Type B pancreatic cell (in vitro differentiated cells): ENCODE measurements around the gene OR2AJ1. TPM values are rescaled to one million over a fixed set of nuclear protein-coding genes. Genes with fewer than 3 reads are reported as not detected.

ENCODE experiments used
- DNase-seq: peaks from one replicate; pipeline ENCODE4 v3.0.0; 2021; ENCODE audit warnings: mixed read lengths; ENCODE audit not compliant: unreplicated experiment; ENCODE audit errors: extremely low spot score
- H3K27ac Mint-ChIP-seq: 2 replicates; pipeline ENCODE4 v1.8.0; 2021; ENCODE audit warnings: mild to moderate bottlenecking, mixed read lengths
- H3K27me3 Mint-ChIP-seq: 2 replicates; pipeline ENCODE4 v1.8.0; 2021; ENCODE audit warnings: mixed read lengths
- H3K36me3 Mint-ChIP-seq: 2 replicates; pipeline ENCODE4 v1.8.0; 2021; ENCODE audit warnings: mixed read lengths
- H3K4me1 Mint-ChIP-seq: one replicate; pipeline ENCODE4 v1.8.0; 2021; ENCODE audit warnings: mixed read lengths; ENCODE audit not compliant: unreplicated experiment
- H3K4me3 Mint-ChIP-seq: 2 replicates; pipeline ENCODE4 v1.8.0; 2021; ENCODE audit warnings: mild to moderate bottlenecking, mixed read lengths
- H3K9me3 Mint-ChIP-seq: 2 replicates; pipeline ENCODE4 v1.8.0; 2021; ENCODE audit warnings: mixed read lengths
- CTCF ChIP-seq: fragments of 200-600 bp; sonication (generic); conservative IDR thresholded peaks from 2 replicates; pipeline ENCODE4 v1.5.0; 2021; ENCODE audit warnings: antibody characterized with exemption, mild to moderate bottlenecking
- total RNA-seq: library from RNA; stranded (reverse); gene quantifications from 2 replicates; pipeline ENCODE4 v1.2.1, GENCODE V29; 2021; ENCODE audit warnings: low replicate concordance

OR2AJ1 gene
- total RNA-seq, 1 donor from 2014 or later: not detected

GRCh38 chr1:247913786-247914185 is 10.9 kb upstream of the OR2AJ1 start:
- Mint-ChIP-seq H3K36me3 (no peaks in the 10 kb centered on the region), H3K9me3 (no peaks in the 10 kb centered on the region)
- no peak for TF ChIP-seq CTCF

GRCh38 chr1:247914941-247915662 is 9.6 kb upstream of the OR2AJ1 start:
- TF ChIP-seq CTCF: no peak
- no peaks in the 10 kb centered on the region for H3K4me1 Mint-ChIP-seq
- no peak overlapping the region for H3K27ac Mint-ChIP-seq
- no peak for DNase-seq
- H3K36me3 Mint-ChIP-seq: no peaks in the 10 kb centered on the region
- no peak overlapping the region for H3K4me3 Mint-ChIP-seq
- no peaks in the 10 kb centered on the region for H3K9me3 Mint-ChIP-seq
- H3K27me3 Mint-ChIP-seq: no peaks in the 10 kb centered on the region

More at GRCh38 chr1:247913786-247914185, 10.9 kb upstream of the OR2AJ1 start:
- Mint-ChIP-seq H3K27me3 (no peaks in the 10 kb centered on the region), H3K27ac (no peak overlapping the region), H3K4me3 (no peak overlapping the region), H3K4me1 (no peaks in the 10 kb centered on the region)
- DNase-seq: no peak

- Mint-ChIP-seq H3K4me1 (no peaks in the 10 kb centered on the region), H3K9me3 (no peaks in the 10 kb centered on the region), H3K4me3 (no peak within 1 kb of the TSS), H3K27me3 (no peaks in the 10 kb centered on the region), H3K27ac (no peak within 1 kb of the TSS), H3K36me3 (no peaks in the 10 kb centered on the region)
- no peak for TF ChIP-seq CTCF
- DNase-seq: no peak
These were observed 4.7 kb upstream of the OR2AJ1 start, which contains the start of gene OR2T8 for GRCh38 chr1:247919952-247920351. Gene OR2T8 (plus strand): TSS chr1:247920252. CDS start chr1:247921018, 766 bp downstream.

- no peak overlapping the region for H3K27ac Mint-ChIP-seq
- TF ChIP-seq CTCF: no peak
- DNase-seq: no peak
- no peaks in the 10 kb centered on the region for H3K9me3 Mint-ChIP-seq
- H3K27me3 Mint-ChIP-seq: no peaks in the 10 kb centered on the region
- no peaks in the 10 kb centered on the region for H3K4me1 Mint-ChIP-seq
- H3K4me3 Mint-ChIP-seq: no peak overlapping the region
- H3K36me3 Mint-ChIP-seq: no peaks in the 10 kb centered on the region
These were observed 748 bp upstream of the OR2AJ1 start for GRCh38 chr1:247923941-247924340.

GRCh38 chr1:247933989-247934388 is 9.3 kb downstream of the OR2AJ1 start:
- DNase-seq: no peak
- TF ChIP-seq CTCF: no peak
- no peak overlapping the region for H3K4me3 Mint-ChIP-seq
- no peaks in the 10 kb centered on the region for H3K9me3 Mint-ChIP-seq
- H3K27ac Mint-ChIP-seq: no peak overlapping the region
- no peaks in the 10 kb centered on the region for H3K4me1 Mint-ChIP-seq
- H3K36me3 Mint-ChIP-seq: no peaks in the 10 kb centered on the region
- no peaks in the 10 kb centered on the region for H3K27me3 Mint-ChIP-seq
